HEK293 (cell line): ENCODE measurements around the gene ATXN1L.

Source experiments
- BCL11A ChIP-seq: fragments of 450-650 bp; formaldehyde crosslinking; IDR thresholded peaks from 2 replicates; pipeline ENCODE4 v1.5.1; 2016; ENCODE audit warnings: low read depth, missing biosample characterization, missing genetic modification characterization
- PRDM1 ChIP-seq: fragments of 450-650 bp; formaldehyde crosslinking; IDR thresholded peaks from 2 replicates; pipeline ENCODE4; 2016; ENCODE audit warnings: missing biosample characterization, missing genetic modification characterization
- PRDM6 ChIP-seq: fragments of 450-650 bp; formaldehyde crosslinking; IDR thresholded peaks from 2 replicates; pipeline ENCODE4 v1.5.1; 2017; ENCODE audit warnings: missing biosample characterization, missing genetic modification characterization
- RBAK ChIP-seq: fragments of 450-650 bp; formaldehyde crosslinking; IDR thresholded peaks from 2 replicates; pipeline ENCODE4 v1.5.1; 2016; ENCODE audit warnings: missing biosample characterization, missing genetic modification characterization
- SCRT1 ChIP-seq: fragments of 450-650 bp; formaldehyde crosslinking; IDR thresholded peaks from 2 replicates; pipeline ENCODE4 v1.5.1; 2016; ENCODE audit warnings: missing biosample characterization, missing genetic modification characterization, borderline replicate concordance
- SCRT2 ChIP-seq: fragments of 450-650 bp; formaldehyde crosslinking; IDR thresholded peaks from 2 replicates; pipeline ENCODE4 v1.5.1; 2016; ENCODE audit warnings: missing biosample characterization, missing genetic modification characterization
- SP2 ChIP-seq: fragments of 450-650 bp; formaldehyde crosslinking; IDR thresholded peaks from 2 replicates; pipeline ENCODE4 v1.5.1; 2016; ENCODE audit warnings: missing biosample characterization, missing genetic modification characterization
- TRIM28 ChIP-seq: IDR thresholded peaks from 2 replicates; pipeline ENCODE4 v1.6.1; 2011; ENCODE audit warnings: low read length, control low read depth, borderline replicate concordance
- ZBTB21 ChIP-seq: fragments of 450-650 bp; formaldehyde crosslinking; IDR thresholded peaks from 2 replicates; pipeline ENCODE4 v1.5.1; 2017; ENCODE audit warnings: missing biosample characterization, missing genetic modification characterization
- ZEB2 ChIP-seq: fragments of 450-650 bp; formaldehyde crosslinking; IDR thresholded peaks from 2 replicates; pipeline ENCODE4 v1.5.1; 2016; ENCODE audit warnings: missing biosample characterization, missing genetic modification characterization
- ZFP37 ChIP-seq: fragments of 450-650 bp; formaldehyde crosslinking; IDR thresholded peaks from 2 replicates; pipeline ENCODE4 v1.5.1; 2016; ENCODE audit warnings: missing biosample characterization, missing genetic modification characterization
- ZNF133 ChIP-seq: fragments of 450-650 bp; formaldehyde crosslinking; IDR thresholded peaks from 2 replicates; pipeline ENCODE4 v1.5.1; 2016; ENCODE audit warnings: missing biosample characterization, missing genetic modification characterization
- ZNF138 ChIP-seq: fragments of 450-650 bp; formaldehyde crosslinking; IDR thresholded peaks from 2 replicates; pipeline ENCODE4 v1.5.1; 2016; ENCODE audit warnings: missing biosample characterization, missing genetic modification characterization, borderline replicate concordance
- ZNF146 ChIP-seq: fragments of 450-650 bp; formaldehyde crosslinking; IDR thresholded peaks from 2 replicates; pipeline ENCODE4 v1.5.1; 2016; ENCODE audit warnings: missing biosample characterization, missing genetic modification characterization
- ZNF169 ChIP-seq: fragments of 450-650 bp; formaldehyde crosslinking; IDR thresholded peaks from 2 replicates; pipeline ENCODE4 v1.5.1; 2016; ENCODE audit warnings: missing biosample characterization, missing genetic modification characterization
- ZNF2 ChIP-seq: fragments of 450-650 bp; formaldehyde crosslinking; IDR thresholded peaks from 2 replicates; pipeline ENCODE4 v1.5.1; 2016; ENCODE audit warnings: missing biosample characterization, missing genetic modification characterization
- ZNF221 ChIP-seq: fragments of 450-650 bp; formaldehyde crosslinking; IDR thresholded peaks from 2 replicates; pipeline ENCODE4 v1.5.1; 2017; ENCODE audit warnings: missing biosample characterization, missing genetic modification characterization, borderline replicate concordance
- ZNF302 ChIP-seq: fragments of 450-650 bp; formaldehyde crosslinking; IDR thresholded peaks from 2 replicates; pipeline ENCODE4 v1.5.1; 2016; ENCODE audit warnings: missing biosample characterization, missing genetic modification characterization, low read depth
- ZNF341 ChIP-seq: fragments of 450-650 bp; formaldehyde crosslinking; IDR thresholded peaks from 2 replicates; pipeline ENCODE4; 2016; ENCODE audit warnings: low read depth, missing biosample characterization, missing genetic modification characterization
- ZNF350 ChIP-seq: fragments of 450-650 bp; formaldehyde crosslinking; IDR thresholded peaks from 2 replicates; pipeline ENCODE4 v1.5.0; 2017; ENCODE audit warnings: missing biosample characterization, mild to moderate bottlenecking, missing genetic modification characterization
- ZNF473 ChIP-seq: fragments of 450-650 bp; formaldehyde crosslinking; IDR thresholded peaks from 2 replicates; pipeline ENCODE4 v1.5.1; 2017; ENCODE audit warnings: missing biosample characterization, missing genetic modification characterization
- ZNF521 ChIP-seq: fragments of 450-650 bp; formaldehyde crosslinking; IDR thresholded peaks from 2 replicates; pipeline ENCODE4 v1.5.1; 2017; ENCODE audit warnings: missing biosample characterization, mild to moderate bottlenecking, missing genetic modification characterization
- ZNF558 ChIP-seq: fragments of 450-650 bp; formaldehyde crosslinking; IDR thresholded peaks from 2 replicates; pipeline ENCODE4 v1.5.1; 2016; ENCODE audit warnings: missing biosample characterization, missing genetic modification characterization
- ZNF624 ChIP-seq: fragments of 450-650 bp; formaldehyde crosslinking; IDR thresholded peaks from 2 replicates; pipeline ENCODE4 v1.5.1; 2017; ENCODE audit warnings: missing biosample characterization, missing genetic modification characterization
- ZNF639 ChIP-seq: fragments of 450-650 bp; formaldehyde crosslinking; IDR thresholded peaks from 2 replicates; pipeline ENCODE4 v1.5.1; 2016; ENCODE audit warnings: missing biosample characterization, missing genetic modification characterization
- ZNF692 ChIP-seq: fragments of 450-650 bp; formaldehyde crosslinking; IDR thresholded peaks from 2 replicates; pipeline ENCODE4 v1.5.1; 2016; ENCODE audit warnings: missing biosample characterization, missing genetic modification characterization
- ZNF776 ChIP-seq: fragments of 450-650 bp; formaldehyde crosslinking; IDR thresholded peaks from 2 replicates; pipeline ENCODE4 v1.5.0; 2017; ENCODE audit warnings: missing biosample characterization, missing genetic modification characterization, borderline replicate concordance
- ZNF791 ChIP-seq: fragments of 450-650 bp; formaldehyde crosslinking; IDR thresholded peaks from 2 replicates; pipeline ENCODE4 v1.5.1; 2016; ENCODE audit warnings: missing biosample characterization, missing genetic modification characterization
- ZNF792 ChIP-seq: fragments of 450-650 bp; formaldehyde crosslinking; IDR thresholded peaks from 2 replicates; pipeline ENCODE4 v1.5.1; 2016; ENCODE audit warnings: missing biosample characterization, missing genetic modification characterization
- TF ChIP-seq, protein P1 (sequence below): fragments of 450-650 bp; formaldehyde crosslinking; IDR thresholded peaks from 2 replicates; pipeline ENCODE4 v1.5.1; 2016; ENCODE audit warnings: missing biosample characterization, missing genetic modification characterization
- TF ChIP-seq, protein P2 (sequence below): fragments of 450-650 bp; formaldehyde crosslinking; IDR thresholded peaks from 2 replicates; pipeline ENCODE4 v1.5.1; 2016; ENCODE audit warnings: missing biosample characterization, missing genetic modification characterization
- TF ChIP-seq, protein P3 (sequence below): fragments of 450-650 bp; formaldehyde crosslinking; IDR thresholded peaks from 2 replicates; pipeline ENCODE4 v1.5.1; 2016; ENCODE audit warnings: missing biosample characterization, missing genetic modification characterization

Gene ATXN1L

DNA sequence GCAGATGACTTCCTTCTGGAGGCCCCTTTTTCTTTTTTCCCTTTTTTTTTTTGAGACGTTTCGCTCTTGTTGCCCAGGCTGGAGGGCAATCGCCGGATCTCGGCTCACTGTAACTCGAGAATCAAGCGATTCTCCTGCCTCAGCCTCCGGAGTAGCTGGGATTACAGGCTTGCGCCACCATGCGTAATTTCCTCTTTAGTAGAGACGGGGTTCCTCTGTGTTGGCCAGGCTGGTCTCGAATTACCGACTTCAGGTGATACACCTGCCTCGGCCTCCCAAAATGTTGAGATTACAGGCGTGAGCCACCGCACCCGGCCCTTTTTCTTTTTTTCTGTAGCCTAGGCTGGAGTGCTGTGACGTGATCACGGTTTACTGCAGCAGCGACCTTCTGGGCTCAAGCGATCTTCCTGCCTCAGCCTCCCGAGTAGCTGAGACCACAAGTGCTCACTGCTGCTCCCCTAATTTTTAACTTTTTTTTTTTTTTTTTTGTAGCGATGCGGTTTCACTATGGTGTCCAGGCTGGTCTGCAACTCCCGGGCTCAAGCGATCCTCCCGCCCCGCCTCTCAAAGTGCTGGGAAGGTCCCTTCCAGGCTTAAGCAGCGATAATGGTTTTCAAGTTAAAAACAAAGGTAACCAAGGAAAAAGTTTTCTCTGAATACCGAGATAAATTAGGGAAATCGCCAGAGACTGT lies 48.6 kb downstream of the ATXN1L start (continued):
- TF ChIP-seq PRDM6 (tag by site-specific recombination) (no peak), ZNF2 (tag by site-specific recombination) (no peak), ZNF133 (tag by site-specific recombination) (no peak), ZNF639 (tag by site-specific recombination) (no peak), ZNF302 (tag by site-specific recombination) (no peak), SCRT2 (tag by site-specific recombination) (no peak), SP2 (no peak), TRIM28 (no peak), ZNF169 (no peak), RBAK (tag by site-specific recombination) (no peak), ZNF791 (tag by site-specific recombination) (no peak), ZNF692 (no peak), ZNF221 (tag by site-specific recombination) (no peak), ZNF776 (tag by site-specific recombination) (no peak), PRDM1 (tag by site-specific recombination) (no peak; the same call in 1 of the 2 replicates), ZBTB21 (tag by site-specific recombination) (peak; percentile 67; the same call in 1 of the 2 replicates), ZNF558 (no peak), ZEB2 (tag by site-specific recombination) (peak; percentile 15; the same call in 1 of the 2 replicates), ZNF138 (no peak), ZNF792 (tag by site-specific recombination) (no peak; the same call in 1 of the 2 replicates), ZNF350 (tag by site-specific recombination) (no peak), SCRT1 (tag by site-specific recombination) (no peak), ZNF341 (tag by site-specific recombination) (no peak), BCL11A (tag by site-specific recombination) (no peak), ZNF521 (tag by site-specific recombination) (no peak), ZNF624 (tag by site-specific recombination) (no peak), ZFP37 (tag by site-specific recombination) (no peak), ZNF473 (tag by site-specific recombination) (no peak), ZNF146 (tag by site-specific recombination) (no peak)
- TF ChIP-seq, protein P1, sequence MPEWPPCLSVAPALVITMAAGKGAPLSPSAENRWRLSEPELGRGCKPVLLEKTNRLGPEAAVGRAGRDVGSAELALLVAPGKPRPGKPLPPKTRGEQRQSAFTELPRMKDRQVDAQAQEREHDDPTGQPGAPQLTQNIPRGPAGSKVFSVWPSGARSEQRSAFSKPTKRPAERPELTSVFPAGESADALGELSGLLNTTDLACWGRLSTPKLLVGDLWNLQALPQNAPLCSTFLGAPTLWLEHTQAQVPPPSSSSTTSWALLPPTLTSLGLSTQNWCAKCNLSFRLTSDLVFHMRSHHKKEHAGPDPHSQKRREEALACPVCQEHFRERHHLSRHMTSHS (tag by site-specific recombination) = no peak
- TF ChIP-seq, protein P2, sequence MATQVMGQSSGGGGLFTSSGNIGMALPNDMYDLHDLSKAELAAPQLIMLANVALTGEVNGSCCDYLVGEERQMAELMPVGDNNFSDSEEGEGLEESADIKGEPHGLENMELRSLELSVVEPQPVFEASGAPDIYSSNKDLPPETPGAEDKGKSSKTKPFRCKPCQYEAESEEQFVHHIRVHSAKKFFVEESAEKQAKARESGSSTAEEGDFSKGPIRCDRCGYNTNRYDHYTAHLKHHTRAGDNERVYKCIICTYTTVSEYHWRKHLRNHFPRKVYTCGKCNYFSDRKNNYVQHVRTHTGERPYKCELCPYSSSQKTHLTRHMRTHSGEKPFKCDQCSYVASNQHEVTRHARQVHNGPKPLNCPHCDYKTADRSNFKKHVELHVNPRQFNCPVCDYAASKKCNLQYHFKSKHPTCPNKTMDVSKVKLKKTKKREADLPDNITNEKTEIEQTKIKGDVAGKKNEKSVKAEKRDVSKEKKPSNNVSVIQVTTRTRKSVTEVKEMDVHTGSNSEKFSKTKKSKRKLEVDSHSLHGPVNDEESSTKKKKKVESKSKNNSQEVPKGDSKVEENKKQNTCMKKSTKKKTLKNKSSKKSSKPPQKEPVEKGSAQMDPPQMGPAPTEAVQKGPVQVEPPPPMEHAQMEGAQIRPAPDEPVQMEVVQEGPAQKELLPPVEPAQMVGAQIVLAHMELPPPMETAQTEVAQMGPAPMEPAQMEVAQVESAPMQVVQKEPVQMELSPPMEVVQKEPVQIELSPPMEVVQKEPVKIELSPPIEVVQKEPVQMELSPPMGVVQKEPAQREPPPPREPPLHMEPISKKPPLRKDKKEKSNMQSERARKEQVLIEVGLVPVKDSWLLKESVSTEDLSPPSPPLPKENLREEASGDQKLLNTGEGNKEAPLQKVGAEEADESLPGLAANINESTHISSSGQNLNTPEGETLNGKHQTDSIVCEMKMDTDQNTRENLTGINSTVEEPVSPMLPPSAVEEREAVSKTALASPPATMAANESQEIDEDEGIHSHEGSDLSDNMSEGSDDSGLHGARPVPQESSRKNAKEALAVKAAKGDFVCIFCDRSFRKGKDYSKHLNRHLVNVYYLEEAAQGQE (tag by site-specific recombination) = 0 out of 2 replicates have a peak, but pooled peaks have one; percentile 16
- TF ChIP-seq, protein P3, sequence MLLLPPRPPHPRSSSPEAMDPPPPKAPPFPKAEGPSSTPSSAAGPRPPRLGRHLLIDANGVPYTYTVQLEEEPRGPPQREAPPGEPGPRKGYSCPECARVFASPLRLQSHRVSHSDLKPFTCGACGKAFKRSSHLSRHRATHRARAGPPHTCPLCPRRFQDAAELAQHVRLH (tag by site-specific recombination) = no peak
